IPS-15b (cell line): ENCODE measurements around the gene FAM168B.

Source experiments
- H3K27me3 ChIP-seq: one replicate; pipeline ENCODE4 v1.6.1; 2013; ENCODE audit warnings: low read length; ENCODE audit not compliant: control insufficient read depth, insufficient read depth
- H3K36me3 ChIP-seq: one replicate; pipeline ENCODE4 v1.6.1; 2013; ENCODE audit warnings: low read length; ENCODE audit not compliant: control insufficient read depth, insufficient read depth
- H3K4me1 ChIP-seq: one replicate; pipeline ENCODE4 v1.6.1; 2013; ENCODE audit warnings: mild to moderate bottlenecking, low read length; ENCODE audit not compliant: control insufficient read depth, insufficient read depth
- H3K4me3 ChIP-seq: one replicate; pipeline ENCODE4 v1.5.1; 2013; ENCODE audit warnings: low read depth, low read length
- H3K9ac ChIP-seq: one replicate; pipeline ENCODE4 v1.6.1; 2013; ENCODE audit warnings: low read depth, mild to moderate bottlenecking, low read length
- H3K9me3 ChIP-seq: one replicate; pipeline ENCODE4 v1.6.1; 2013; ENCODE audit warnings: mild to moderate bottlenecking, low read length; ENCODE audit not compliant: control insufficient read depth, insufficient read depth

The FAM168B gene

GRCh38 chr2:131035112-131035825 is 58.0 kb downstream of the FAM168B start:
- H3K9me3 ChIP-seq: no peaks in the 10 kb centered on the region
- H3K27me3 ChIP-seq: peaks cover 19% of the 10 kb centered on the region
- H3K9ac ChIP-seq: no peak overlapping the region
- no peaks in the 10 kb centered on the region for H3K36me3 ChIP-seq
- peak overlapping the region; percentile 55 for H3K4me3 ChIP-seq
- H3K4me1 ChIP-seq: peaks cover 3% of the 10 kb centered on the region

GRCh38 chr2:131034122-131035051 is 58.9 kb downstream of the FAM168B start:
- H3K36me3 ChIP-seq: no peaks in the 10 kb centered on the region
- no peaks in the 10 kb centered on the region for H3K9me3 ChIP-seq
- peaks cover 3% of the 10 kb centered on the region for H3K4me1 ChIP-seq
- peak overlapping the region; percentile 45 for H3K4me3 ChIP-seq
- H3K27me3 ChIP-seq: peaks cover 19% of the 10 kb centered on the region
- H3K9ac ChIP-seq: no peak overlapping the region

- H3K9ac ChIP-seq: no peak overlapping the region
- H3K9me3 ChIP-seq: no peaks in the 10 kb centered on the region
- H3K36me3 ChIP-seq: no peaks in the 10 kb centered on the region
- H3K4me1 ChIP-seq: peaks cover 3% of the 10 kb centered on the region
- H3K27me3 ChIP-seq: peaks cover 19% of the 10 kb centered on the region
- H3K4me3 ChIP-seq: peak overlapping the region; percentile 45
These were observed 59.5 kb downstream of the FAM168B start for GRCh38 chr2:131033786-131034121.

- no peak overlapping the region for H3K4me3 ChIP-seq
- H3K4me1 ChIP-seq: peaks cover 3% of the 10 kb centered on the region
- H3K27me3 ChIP-seq: peaks cover 19% of the 10 kb centered on the region
- no peaks in the 10 kb centered on the region for H3K36me3 ChIP-seq
- H3K9ac ChIP-seq: no peak overlapping the region
- no peaks in the 10 kb centered on the region for H3K9me3 ChIP-seq
These were observed 60.8 kb downstream of the FAM168B start for GRCh38 chr2:131032393-131032836.

- no peaks in the 10 kb centered on the region for H3K36me3 ChIP-seq
- H3K9ac ChIP-seq: no peak overlapping the region
- no peak overlapping the region for H3K4me3 ChIP-seq
- H3K4me1 ChIP-seq: peaks cover 3% of the 10 kb centered on the region
- H3K9me3 ChIP-seq: no peaks in the 10 kb centered on the region
- H3K27me3 ChIP-seq: peaks cover 19% of the 10 kb centered on the region
These were observed 61.4 kb downstream of the FAM168B start for GRCh38 chr2:131031875-131032274.

- H3K4me1 ChIP-seq: peaks cover 3% of the 10 kb centered on the region
- H3K4me3 ChIP-seq: no peak overlapping the region
- H3K9me3 ChIP-seq: no peaks in the 10 kb centered on the region
- peaks cover 19% of the 10 kb centered on the region for H3K27me3 ChIP-seq
- no peaks in the 10 kb centered on the region for H3K36me3 ChIP-seq
- H3K9ac ChIP-seq: no peak overlapping the region
These were observed 61.8 kb downstream of the FAM168B start for GRCh38 chr2:131031431-131031841.

GRCh38 chr2:131030478-131030971 is 62.7 kb downstream of the FAM168B start:
- Histone ChIP-seq H3K27me3 (peaks cover 14% of the 10 kb centered on the region), H3K9ac (no peak overlapping the region), H3K4me3 (no peak overlapping the region)

GRCh38 chr2:131029812-131030211 is 63.4 kb downstream of the FAM168B start:
- no peaks in the 10 kb centered on the region for H3K4me1 ChIP-seq
- no peak overlapping the region for H3K9ac ChIP-seq
- H3K4me3 ChIP-seq: no peak overlapping the region
- H3K9me3 ChIP-seq: no peaks in the 10 kb centered on the region
- peaks cover 14% of the 10 kb centered on the region for H3K27me3 ChIP-seq
- H3K36me3 ChIP-seq: no peaks in the 10 kb centered on the region

More at GRCh38 chr2:131030478-131030971, 62.7 kb downstream of the FAM168B start:
- H3K4me1 ChIP-seq: peaks cover 1% of the 10 kb centered on the region
- no peaks in the 10 kb centered on the region for H3K36me3 ChIP-seq
- H3K9me3 ChIP-seq: no peaks in the 10 kb centered on the region

- H3K9ac ChIP-seq: no peak overlapping the region
- no peaks in the 10 kb centered on the region for H3K4me1 ChIP-seq
- H3K27me3 ChIP-seq: no peaks in the 10 kb centered on the region
- no peak overlapping the region for H3K4me3 ChIP-seq
- H3K36me3 ChIP-seq: no peaks in the 10 kb centered on the region
- no peaks in the 10 kb centered on the region for H3K9me3 ChIP-seq
These were observed 65.4 kb downstream of the FAM168B start for GRCh38 chr2:131027566-131028528.

GRCh38 chr2:131026919-131027318 is 66.3 kb downstream of the FAM168B start:
- Histone ChIP-seq H3K9me3 (no peaks in the 10 kb centered on the region), H3K4me3 (no peak overlapping the region), H3K27me3 (no peaks in the 10 kb centered on the region), H3K36me3 (no peaks in the 10 kb centered on the region), H3K9ac (no peak overlapping the region), H3K4me1 (no peaks in the 10 kb centered on the region)

- no peaks in the 10 kb centered on the region for H3K9me3 ChIP-seq
- H3K9ac ChIP-seq: no peak overlapping the region
- H3K36me3 ChIP-seq: no peaks in the 10 kb centered on the region
These were observed 69.5 kb downstream of the FAM168B start for GRCh38 chr2:131023758-131024157.

More at GRCh38 chr2:131023758-131024157, 69.5 kb downstream of the FAM168B start:
- no peaks in the 10 kb centered on the region for H3K27me3 ChIP-seq
- H3K4me3 ChIP-seq: no peak overlapping the region
- H3K4me1 ChIP-seq: no peaks in the 10 kb centered on the region
